Skeletal muscle tissue (tissue), 4 donors: ENCODE measurements around the gene MUSK. TPM values are rescaled to one million over a fixed set of nuclear protein-coding genes. Genes with fewer than 3 reads are reported as not detected.
A peak's percentile ranks its signal among the peaks of the same experiment; 100 is the strongest.

Experiments
- H3K27ac ChIP-seq: one replicate; pipeline ENCODE4 v1.7.0; 2013; ENCODE audit warnings: mild to moderate bottlenecking, low read depth, low read length, inconsistent platforms
- H3K27me3 ChIP-seq, 3 donors: one replicate each; pipeline ENCODE4 v1.7.0; 2013; ENCODE audit warnings: low read length in 3 of 3; ENCODE audit not compliant: control insufficient read depth in 3 of 3, insufficient read depth in 3 of 3
- H3K36me3 ChIP-seq, 3 donors: one replicate each; pipeline ENCODE4 v1.7.0; 2013; ENCODE audit warnings: low read length in 3 of 3; ENCODE audit not compliant: control insufficient read depth in 3 of 3, insufficient read depth in 3 of 3
- H3K4me1 ChIP-seq, 3 donors: one replicate each; pipeline ENCODE4 v1.7.0; 2013; ENCODE audit warnings: low read length in 3 of 3, mild to moderate bottlenecking in 3 of 3; ENCODE audit not compliant: control insufficient read depth in 3 of 3, insufficient read depth in 3 of 3
- H3K4me3 ChIP-seq, 3 donors: one replicate each; pipeline ENCODE4 v1.7.0; 2013; ENCODE audit warnings: low read length in 3 of 3
- H3K9ac ChIP-seq, 3 donors: one replicate each; pipeline ENCODE4 v1.7.0; 2013; ENCODE audit warnings: low read length in 3 of 3, mild to moderate bottlenecking in 3 of 3, moderate library complexity in 2 of 3, low read depth in 1 of 3
- H3K9me3 ChIP-seq, 3 donors: one replicate each; pipeline ENCODE4 v1.7.0; 2013; ENCODE audit warnings: low read length in 3 of 3; ENCODE audit not compliant: control insufficient read depth in 3 of 3
- total RNA-seq: library from RNA; depleted of rRNA; stranded (reverse); fragments of >200 nt; gene quantifications from one replicate; pipeline ENCODE4 v1.2.3, GENCODE V29; 2014
- donor health status: Osteomylitis.

The MUSK gene
- total RNA-seq, 1 donor from 2014 or later, result 8.4 TPM

DNA sequence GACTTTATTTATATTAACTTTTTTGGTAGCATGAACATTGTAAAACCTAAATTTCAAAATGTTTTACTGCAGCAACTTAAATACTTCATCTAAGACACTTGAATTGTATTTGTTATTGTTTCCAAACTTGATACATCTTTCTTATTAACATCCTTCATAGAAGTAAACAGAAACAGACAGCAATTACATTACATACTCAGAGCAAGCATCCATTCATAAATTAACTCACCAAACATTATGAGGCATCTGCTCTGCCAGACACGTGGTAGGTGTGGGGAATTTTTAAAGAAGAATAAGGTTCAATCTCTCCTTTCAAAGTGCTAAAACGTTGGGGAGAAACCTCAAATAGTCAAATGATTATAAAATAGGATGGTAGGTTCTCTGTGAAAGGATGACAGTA is 130.8 kb downstream of the MUSK start:
- no peak overlapping the region for H3K4me3 ChIP-seq
- H3K36me3 ChIP-seq, result no peaks in the 10 kb centered on the region
- no peaks in the 10 kb centered on the region for H3K4me1 ChIP-seq
- no peaks in the 10 kb centered on the region for H3K27me3 ChIP-seq
- no peaks in the 10 kb centered on the region for H3K9me3 ChIP-seq
- H3K27ac ChIP-seq, result no peak overlapping the region
- H3K9ac ChIP-seq, result no peak overlapping the region

DNA sequence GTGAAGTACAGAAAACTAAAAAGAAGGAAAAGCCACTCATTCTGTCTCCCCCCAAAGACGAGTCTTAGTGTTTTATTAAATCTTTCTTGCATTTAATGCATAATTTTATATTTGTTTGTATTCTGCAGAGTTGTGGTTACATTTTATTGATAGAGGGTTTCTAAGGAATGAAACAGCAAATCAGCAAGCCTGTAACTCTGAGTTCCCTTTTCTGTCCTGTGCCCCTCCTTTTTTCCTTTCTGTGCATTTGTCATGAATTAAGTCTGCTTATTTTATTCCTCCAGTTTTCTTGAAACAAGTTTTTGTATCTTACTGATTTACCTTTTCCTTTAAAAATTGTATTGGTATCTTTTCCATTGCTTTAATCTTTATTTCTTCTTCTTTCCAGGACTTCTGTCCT is 132.8 kb downstream of the MUSK start:
- Histone ChIP-seq H3K9me3 (no peaks in the 10 kb centered on the region), H3K4me3 (no peak overlapping the region), H3K9ac (no peak overlapping the region), H3K4me1 (no peaks in the 10 kb centered on the region), H3K27me3 (no peaks in the 10 kb centered on the region), H3K36me3 (no peaks in the 10 kb centered on the region), H3K27ac (no peak overlapping the region)

DNA sequence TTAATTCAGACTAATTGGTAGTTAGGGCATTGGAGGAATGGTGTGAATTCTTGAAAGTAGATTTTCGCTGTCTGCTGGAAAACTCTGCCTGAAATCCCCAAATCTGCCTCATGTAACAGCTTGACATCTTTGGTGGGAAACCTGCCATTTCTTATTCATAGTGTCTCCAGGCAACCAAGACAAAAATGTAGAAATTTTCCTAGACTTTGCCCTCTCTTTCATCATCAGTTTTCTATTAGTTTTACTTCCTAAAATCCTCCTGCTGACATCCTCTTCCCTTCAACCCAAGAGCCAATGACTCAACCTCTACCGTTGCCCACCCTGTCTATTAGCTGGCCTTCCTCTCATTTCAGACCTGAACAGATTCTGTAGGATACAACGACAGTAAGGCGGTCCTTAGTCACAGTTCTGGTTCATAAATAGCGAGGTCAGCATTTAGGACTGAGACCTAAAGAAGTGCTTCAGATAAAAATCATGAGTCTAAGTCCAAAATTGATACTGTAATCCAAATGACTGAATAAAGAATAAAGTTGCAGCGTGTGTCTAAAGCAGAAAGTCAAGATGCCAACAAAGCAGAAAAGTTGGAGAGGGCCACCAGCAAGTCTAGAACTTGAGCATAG is 133.9 kb downstream of the MUSK start:
- Histone ChIP-seq H3K36me3 (no peaks in the 10 kb centered on the region), H3K27me3 (no peaks in the 10 kb centered on the region), H3K9ac (no peak overlapping the region), H3K4me1 (no peaks in the 10 kb centered on the region), H3K27ac (peak overlapping the region; percentile 41), H3K4me3 (no peak overlapping the region), H3K9me3 (no peaks in the 10 kb centered on the region)

DNA sequence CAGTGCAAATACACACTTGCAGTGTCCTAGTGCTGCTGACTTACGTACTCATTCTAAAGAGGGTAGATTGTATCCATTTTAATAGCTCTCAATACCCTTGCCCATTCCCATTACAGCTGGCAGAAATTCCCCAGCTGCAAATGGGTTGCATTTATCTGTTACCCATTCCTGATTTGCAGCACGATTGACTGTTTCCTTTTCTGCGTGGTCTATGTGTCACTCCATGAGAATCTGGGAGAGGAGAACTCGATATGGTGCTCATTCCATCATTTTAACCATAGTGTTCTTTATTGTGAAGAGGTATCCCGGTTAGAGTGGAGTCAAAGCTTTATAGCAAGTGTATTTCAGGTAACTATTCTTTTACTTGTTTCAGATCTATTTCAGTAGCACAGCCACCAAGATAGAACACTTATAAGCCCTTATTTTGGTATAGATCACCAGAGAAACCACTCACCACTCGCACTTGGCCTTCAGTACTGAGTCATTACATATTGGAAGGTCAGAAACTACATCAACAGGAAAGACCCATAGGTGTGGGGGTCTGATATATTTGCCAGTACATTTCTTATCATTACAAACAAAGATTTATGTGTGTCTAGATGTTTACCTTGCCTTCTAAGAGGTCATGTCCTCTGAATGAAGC is 139.5 kb downstream of the MUSK start:
- Histone ChIP-seq H3K9me3 (no peaks in the 10 kb centered on the region), H3K27me3 (no peaks in the 10 kb centered on the region), H3K4me1 (no peaks in the 10 kb centered on the region), H3K36me3 (no peaks in the 10 kb centered on the region), H3K27ac (no peak overlapping the region), H3K9ac (no peak overlapping the region), H3K4me3 (no peak overlapping the region)

DNA sequence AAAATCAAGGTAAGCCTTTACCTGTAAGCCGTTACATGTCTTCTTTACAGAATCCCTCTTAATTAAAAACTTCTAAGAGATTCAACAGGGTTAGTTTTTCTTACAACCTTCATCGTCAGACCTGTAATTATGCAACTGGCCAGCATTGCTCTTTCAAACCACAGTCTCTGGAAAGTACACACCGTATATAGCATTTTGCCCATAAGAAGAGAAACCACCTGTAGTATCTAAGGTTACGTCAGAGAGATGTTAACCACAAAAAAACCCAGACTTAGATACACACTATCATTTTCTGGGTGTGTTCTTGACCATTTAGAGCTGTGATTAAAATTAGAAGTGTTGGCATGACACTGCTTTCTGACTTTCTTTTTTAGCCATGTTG is 140.0 kb downstream of the MUSK start:
- no peak overlapping the region for H3K27ac ChIP-seq
- no peaks in the 10 kb centered on the region for H3K36me3 ChIP-seq
- H3K4me3 ChIP-seq, result no peak overlapping the region
- no peak overlapping the region for H3K9ac ChIP-seq
- H3K27me3 ChIP-seq, result no peaks in the 10 kb centered on the region
- no peaks in the 10 kb centered on the region for H3K4me1 ChIP-seq
- no peaks in the 10 kb centered on the region for H3K9me3 ChIP-seq

DNA sequence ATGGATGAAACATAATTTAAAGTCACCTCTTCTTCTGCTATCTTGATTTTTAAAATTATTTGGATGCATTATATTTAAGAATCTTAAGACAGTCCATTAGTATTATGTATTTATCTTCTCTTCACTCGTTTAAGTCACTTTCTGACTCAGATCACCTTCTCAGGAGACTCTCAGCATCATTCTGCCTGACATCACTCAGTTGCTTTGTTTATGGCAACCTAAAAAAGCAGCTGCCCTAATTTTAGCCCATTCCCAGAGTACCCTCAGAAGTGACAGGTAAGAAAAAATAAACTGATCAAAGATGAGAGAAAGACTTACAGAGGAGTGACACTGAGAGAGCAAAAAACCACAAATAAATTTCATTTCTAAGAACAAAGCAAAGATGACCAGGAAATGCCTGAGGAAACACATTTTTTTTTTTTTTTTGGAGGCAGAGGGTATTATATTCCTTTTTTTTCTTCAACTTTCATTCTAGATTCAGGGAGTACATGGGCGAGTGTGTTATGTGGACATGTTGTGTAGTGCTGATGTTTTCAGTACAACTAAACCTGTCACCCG is 140.5 kb downstream of the MUSK start:
- no peaks in the 10 kb centered on the region for H3K36me3 ChIP-seq
- no peaks in the 10 kb centered on the region for H3K4me1 ChIP-seq
- no peaks in the 10 kb centered on the region for H3K9me3 ChIP-seq
- no peak overlapping the region for H3K4me3 ChIP-seq
- H3K27ac ChIP-seq, result no peak overlapping the region
- no peaks in the 10 kb centered on the region for H3K27me3 ChIP-seq
- H3K9ac ChIP-seq, result no peak overlapping the region

DNA sequence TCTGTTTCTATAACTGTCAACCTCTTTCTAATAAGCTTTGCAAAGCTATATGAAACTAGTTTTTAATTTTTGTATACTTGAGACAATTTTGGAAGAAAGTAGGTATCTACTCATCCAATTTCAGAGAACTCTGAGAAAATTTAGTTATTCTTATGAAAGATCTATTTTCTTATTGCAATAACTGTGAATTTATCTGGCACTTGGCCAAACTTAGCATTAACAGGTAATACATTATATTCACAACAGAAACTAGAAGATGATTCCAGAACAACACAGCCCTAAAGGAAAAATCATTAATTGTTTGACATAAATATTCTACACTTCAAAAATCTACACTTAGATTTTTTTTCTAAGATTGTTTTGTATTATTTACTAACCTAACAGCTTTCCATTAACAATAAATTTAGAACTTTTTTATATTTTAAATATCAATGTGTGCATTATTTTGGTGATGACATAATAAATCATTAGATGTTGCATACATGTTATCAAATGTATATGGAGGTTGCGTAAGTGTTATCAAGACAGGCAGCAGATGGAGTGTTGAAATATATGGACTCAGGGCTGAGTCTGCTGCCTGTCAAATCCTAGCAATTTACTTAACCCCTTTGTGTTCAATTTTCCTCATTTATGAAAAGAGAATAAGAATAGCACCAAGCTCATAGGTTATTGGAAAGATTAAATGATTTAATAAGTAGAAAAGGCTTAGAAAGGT is 141.8 kb downstream of the MUSK start:
- H3K27me3 ChIP-seq, result no peaks in the 10 kb centered on the region
- no peaks in the 10 kb centered on the region for H3K9me3 ChIP-seq
- H3K9ac ChIP-seq, result no peak overlapping the region
- H3K4me1 ChIP-seq, result no peaks in the 10 kb centered on the region
- no peaks in the 10 kb centered on the region for H3K36me3 ChIP-seq
- H3K4me3 ChIP-seq, result no peak overlapping the region
- no peak overlapping the region for H3K27ac ChIP-seq

DNA sequence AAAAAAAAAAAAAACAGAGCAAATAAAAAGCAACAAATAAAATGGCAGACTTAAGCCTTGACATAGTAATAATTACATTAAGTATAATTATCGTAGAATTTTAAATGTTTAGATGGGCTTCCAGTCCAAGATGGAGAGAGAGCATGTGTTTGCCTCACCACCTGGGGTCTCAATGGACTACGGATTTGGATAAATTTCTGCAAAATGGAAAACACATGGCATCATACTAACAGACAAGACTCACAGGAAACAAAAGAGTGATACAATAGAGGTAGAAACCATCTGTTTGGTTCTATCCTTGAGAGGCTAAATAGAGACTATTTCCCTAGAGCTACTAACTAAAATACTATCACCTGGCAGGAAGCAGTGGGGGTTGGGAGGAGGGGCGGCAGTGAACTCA is 144.3 kb downstream of the MUSK start:
- Histone ChIP-seq H3K36me3 (no peaks in the 10 kb centered on the region), H3K4me3 (no peak overlapping the region), H3K9me3 (no peaks in the 10 kb centered on the region), H3K4me1 (no peaks in the 10 kb centered on the region), H3K27me3 (no peaks in the 10 kb centered on the region), H3K9ac (no peak overlapping the region), H3K27ac (no peak overlapping the region)

DNA sequence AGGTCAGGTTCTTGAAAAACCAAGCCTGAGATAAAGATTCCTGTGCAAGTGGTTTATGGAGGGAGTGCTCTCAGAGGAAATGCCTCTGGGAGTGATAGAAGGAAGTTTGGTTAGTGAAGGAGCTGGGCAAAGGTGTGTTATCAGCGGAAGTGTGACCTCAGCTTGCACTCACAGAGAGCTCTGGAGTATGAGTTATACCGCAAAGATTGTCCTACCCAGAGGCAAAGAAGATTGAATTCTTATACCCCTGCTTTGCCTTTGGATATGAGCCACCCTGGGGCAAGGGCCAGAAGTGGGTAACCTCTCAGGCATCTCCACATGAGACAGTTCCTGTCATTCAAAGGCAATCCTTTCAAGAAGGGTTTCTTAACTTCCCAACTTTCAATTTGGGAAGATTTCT is 145.6 kb downstream of the MUSK start:
- Histone ChIP-seq H3K9me3 (no peaks in the 10 kb centered on the region), H3K36me3 (no peaks in the 10 kb centered on the region), H3K4me1 (no peaks in the 10 kb centered on the region), H3K27me3 (no peaks in the 10 kb centered on the region), H3K4me3 (no peak overlapping the region), H3K27ac (no peak overlapping the region), H3K9ac (no peak overlapping the region)

DNA sequence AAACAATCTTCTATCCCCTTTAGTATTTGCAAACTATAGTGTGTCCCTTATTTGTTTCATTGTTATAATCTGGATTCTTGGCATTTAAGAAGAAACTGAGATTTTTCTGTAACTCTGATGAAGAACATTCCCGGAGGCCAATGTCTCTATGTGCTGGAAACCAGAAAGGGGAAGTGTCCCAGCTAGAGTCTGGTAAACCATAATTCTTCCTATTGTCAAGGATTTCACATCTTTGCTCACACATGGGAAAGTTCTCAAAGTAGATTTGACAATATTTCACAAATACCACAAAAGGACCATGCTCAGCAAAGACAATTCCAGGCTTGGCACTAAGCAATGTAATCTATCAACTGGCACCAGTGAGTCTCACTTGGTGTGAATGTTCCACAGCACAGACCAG is 146.8 kb downstream of the MUSK start:
- no peak overlapping the region for H3K4me3 ChIP-seq
- H3K36me3 ChIP-seq, result no peaks in the 10 kb centered on the region
- no peaks in the 10 kb centered on the region for H3K9me3 ChIP-seq
- H3K27ac ChIP-seq, result no peak overlapping the region
- H3K27me3 ChIP-seq, result no peaks in the 10 kb centered on the region
- H3K4me1 ChIP-seq, result no peaks in the 10 kb centered on the region
- H3K9ac ChIP-seq, result no peak overlapping the region
